SK-N-SH treated with all-trans-retinoic acid at 6 μM for 48 hours (cell line): ENCODE results near the gene HACD2.

Source experiments
- ESRRG ChIP-seq: fragments of 250-450 bp; sonication (Bioruptor Pico); IDR thresholded peaks from 2 replicates; pipeline ENCODE4 v1.6.1; 2021; ENCODE audit warnings: mild to moderate bottlenecking
- ISL1 ChIP-seq: fragments of 250-450 bp; sonication (Bioruptor Pico); IDR thresholded peaks from 2 replicates; pipeline ENCODE4 v2.1.2; 2022; ENCODE audit warnings: mild to moderate bottlenecking, moderate library complexity
- OSR1 ChIP-seq: fragments of 250-450 bp; sonication (Bioruptor Pico); IDR thresholded peaks from 2 replicates; pipeline ENCODE4 v1.8.0; 2022; ENCODE audit warnings: moderate library complexity, mild to moderate bottlenecking, inconsistent platforms
- RARB ChIP-seq: fragments of 250-450 bp; sonication (Bioruptor Pico); IDR thresholded peaks from 2 replicates; pipeline ENCODE4 v1.8.0; 2021; ENCODE audit warnings: mild to moderate bottlenecking, moderate library complexity
- TCF4 ChIP-seq: fragments of 250-450 bp; sonication (Bioruptor Pico); IDR thresholded peaks from 2 replicates; pipeline ENCODE4 v1.8.0; 2021; ENCODE audit warnings: mild to moderate bottlenecking, moderate library complexity, borderline replicate concordance
- ZFP30 ChIP-seq: fragments of 450-650 bp; formaldehyde crosslinking; IDR thresholded peaks from 2 replicates; pipeline ENCODE4 v1.5.0; 2022; ENCODE audit warnings: mild to moderate bottlenecking, moderate library complexity

DNA sequence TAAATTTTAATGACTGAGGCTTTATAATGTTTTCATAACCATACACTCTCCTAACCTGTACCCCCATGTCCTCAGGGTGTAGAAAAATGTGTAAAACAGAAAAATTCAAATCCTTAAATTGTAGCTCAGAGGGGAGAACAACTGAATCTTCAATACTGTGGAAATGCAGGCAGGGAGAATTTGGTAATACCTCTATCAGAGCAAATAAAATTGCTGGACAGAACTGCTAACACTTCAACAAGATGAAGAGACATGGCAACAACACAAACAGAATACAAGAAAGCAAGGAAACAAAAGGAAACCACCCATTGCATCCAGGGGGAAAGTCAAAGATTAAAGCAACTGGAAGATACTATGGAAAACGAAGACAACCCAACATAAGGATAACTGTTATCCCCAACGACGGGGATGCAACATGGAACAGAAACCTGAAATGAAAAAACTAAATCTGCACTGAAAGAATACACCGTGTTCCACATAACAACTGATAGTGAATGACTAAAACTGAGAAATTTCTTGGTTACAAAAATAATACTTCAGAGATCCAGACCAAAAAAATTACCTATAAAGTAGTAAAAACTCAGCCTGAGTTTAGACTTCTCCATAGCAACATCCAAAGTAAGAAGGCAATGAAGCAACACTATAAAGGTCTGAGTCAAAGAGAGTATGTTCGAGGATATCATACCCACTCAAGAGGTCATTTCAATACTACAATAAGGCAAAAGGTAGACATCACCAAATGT is 48.5 kb downstream of the HACD2 start:
- no peak for TF ChIP-seq ZFP30 (CRISPR knock-in tag)
- TF ChIP-seq OSR1 (CRISPR knock-in tag): no peak
- TF ChIP-seq ISL1: no peak
- no peak for TF ChIP-seq TCF4 (CRISPR knock-in tag)
- TF ChIP-seq ESRRG (CRISPR knock-in tag): no peak
- no peak for TF ChIP-seq RARB (CRISPR knock-in tag)
